HEK293 (cell line): ENCODE results near the gene TNS3.

Experiments
- CTCF ChIA-PET: fragments of 350-600 bp; formaldehyde crosslinking; extraction: SDS; loops from one replicate; lab custom pipeline; 2021; ENCODE audit warnings: antibody characterized with exemption; lab: Yijun Ruan, JAX
- POLR2A ChIA-PET: fragments of 300-600 bp; formaldehyde crosslinking; extraction: SDS; loops from one replicate; lab custom pipeline; 2020; ENCODE audit warnings: antibody characterized with exemption, inconsistent platforms; lab: Yijun Ruan, JAX
- H3K27ac ChIP-seq: fragments of 200-500 bp; sonication (Bioruptor generic); 2 replicates; pipeline ENCODE4 v1.5.1; 2014; ENCODE audit warnings: low read depth, low read length, control low read depth, inconsistent platforms; ENCODE audit errors: extremely low read depth
- H3K36me3 ChIP-seq, 2 experiments: fragments of 200-500 bp in 1 of 2; sonication (Bioruptor generic) in 1 of 2; 1 replicate in 1 of 2; 2 replicates in 1 of 2; pipeline ENCODE4 v1.5.1; 2014 to 2017; ENCODE audit warnings: inconsistent platforms in 2 of 2, low read length in 2 of 2; ENCODE audit not compliant: control insufficient read depth in 2 of 2, insufficient read depth in 1 of 2
- H3K4me1 ChIP-seq: fragments of 200-500 bp; sonication (Bioruptor generic); 2 replicates; pipeline ENCODE4 v1.5.1; 2014; ENCODE audit warnings: mild to moderate bottlenecking, low read length, inconsistent platforms; ENCODE audit not compliant: control insufficient read depth, insufficient read depth
- H3K4me3 ChIP-seq: 2 replicates; pipeline ENCODE4 v1.5.1; 2011; ENCODE audit warnings: low read depth, mild to moderate bottlenecking, control low read depth, low read length, moderate library complexity
- H3K9me3 ChIP-seq: fragments of 200-500 bp; sonication (Bioruptor generic); 2 replicates; pipeline ENCODE4 v1.5.1; 2014; ENCODE audit warnings: low read depth, low read length, inconsistent platforms; ENCODE audit not compliant: control insufficient read depth, insufficient read depth
- BCL11B ChIP-seq: fragments of 450-650 bp; formaldehyde crosslinking; IDR thresholded peaks from 2 replicates; pipeline ENCODE4 v1.5.1; 2016; ENCODE audit warnings: low read depth, missing biosample characterization, missing genetic modification characterization
- GFI1B ChIP-seq: fragments of 450-650 bp; formaldehyde crosslinking; IDR thresholded peaks from 2 replicates; pipeline ENCODE4 v1.5.1; 2016; ENCODE audit warnings: missing biosample characterization, missing genetic modification characterization
- HOXA7 ChIP-seq: sonication (generic); formaldehyde crosslinking; IDR thresholded peaks from 2 replicates; pipeline ENCODE4 v1.8.1; 2022; ENCODE audit warnings: missing genetic modification reagents, borderline replicate concordance
- HOXD13 ChIP-seq: sonication (generic); formaldehyde crosslinking; IDR thresholded peaks from 2 replicates; pipeline ENCODE4 v1.8.0; 2022; ENCODE audit warnings: missing genetic modification reagents, borderline replicate concordance
- KLF10 ChIP-seq: fragments of 450-650 bp; IDR thresholded peaks from 2 replicates; pipeline ENCODE4 v1.5.1; 2018; ENCODE audit warnings: missing biosample characterization, mild to moderate bottlenecking, missing genetic modification characterization
- KLF9 ChIP-seq: fragments of 450-650 bp; formaldehyde crosslinking; IDR thresholded peaks from 2 replicates; pipeline ENCODE4 v1.5.1; 2016; ENCODE audit warnings: missing biosample characterization, missing genetic modification characterization, low read depth
- SP3 ChIP-seq: fragments of 450-650 bp; formaldehyde crosslinking; IDR thresholded peaks from 2 replicates; pipeline ENCODE4 v1.5.1; 2016; ENCODE audit warnings: missing biosample characterization, missing genetic modification characterization
- ZBTB6 ChIP-seq: fragments of 450-650 bp; formaldehyde crosslinking; IDR thresholded peaks from 2 replicates; pipeline ENCODE4 v1.5.1; 2017; ENCODE audit warnings: missing biosample characterization, missing genetic modification characterization
- ZNF138 ChIP-seq: fragments of 450-650 bp; formaldehyde crosslinking; IDR thresholded peaks from 2 replicates; pipeline ENCODE4 v1.5.1; 2016; ENCODE audit warnings: missing biosample characterization, missing genetic modification characterization, borderline replicate concordance
- ZNF148 ChIP-seq: fragments of 450-650 bp; formaldehyde crosslinking; IDR thresholded peaks from 2 replicates; pipeline ENCODE4 v1.5.0; 2017; ENCODE audit warnings: missing biosample characterization, missing genetic modification characterization, borderline replicate concordance
- ZNF274 ChIP-seq, 2 experiments: fragments of 200-500 bp in 1 of 2; fragments of 450-650 bp in 1 of 2; sonication (Bioruptor generic) in 1 of 2; formaldehyde crosslinking in 1 of 2; IDR thresholded peaks; 2 replicates each; pipeline versions ENCODE4 v1.5.1 to v1.6.1; 2014 to 2016; ENCODE audit warnings: borderline replicate concordance in 1 of 2, inconsistent platforms in 1 of 2, low read length in 1 of 2, missing biosample characterization in 1 of 2, missing genetic modification characterization in 1 of 2
- ZNF324 ChIP-seq: fragments of 450-650 bp; formaldehyde crosslinking; IDR thresholded peaks from 2 replicates; pipeline ENCODE4 v1.5.1; 2016; ENCODE audit warnings: missing biosample characterization, missing genetic modification characterization
- ZNF423 ChIP-seq: fragments of 450-650 bp; formaldehyde crosslinking; IDR thresholded peaks from 2 replicates; pipeline ENCODE4 v1.5.1; 2016; ENCODE audit warnings: missing biosample characterization, missing genetic modification characterization
- ZNF513 ChIP-seq: fragments of 450-650 bp; IDR thresholded peaks from 2 replicates; pipeline ENCODE4 v1.5.1; 2018; ENCODE audit warnings: missing biosample characterization, missing genetic modification characterization
- ZNF623 ChIP-seq: fragments of 450-650 bp; formaldehyde crosslinking; IDR thresholded peaks from 2 replicates; pipeline ENCODE4 v1.5.1; 2016; ENCODE audit warnings: missing biosample characterization, missing genetic modification characterization
- ZNF626 ChIP-seq: fragments of 450-650 bp; sonication (Bioruptor Pico); formaldehyde crosslinking; IDR thresholded peaks from 2 replicates; pipeline ENCODE4 v1.5.1; 2018; ENCODE audit warnings: missing biosample characterization, missing genetic modification characterization, inconsistent platforms
- ZNF658 ChIP-seq: fragments of 450-650 bp; formaldehyde crosslinking; IDR thresholded peaks from 2 replicates; pipeline ENCODE4; 2016; ENCODE audit warnings: missing biosample characterization, missing genetic modification characterization
- ZNF677 ChIP-seq: fragments of 450-650 bp; IDR thresholded peaks from 2 replicates; pipeline ENCODE4 v1.5.0; 2018; ENCODE audit warnings: missing biosample characterization, mild to moderate bottlenecking, missing genetic modification characterization, moderate library complexity
- ZNF76 ChIP-seq: fragments of 450-650 bp; formaldehyde crosslinking; IDR thresholded peaks from 2 replicates; pipeline ENCODE4; 2016; ENCODE audit warnings: low read depth, missing biosample characterization, missing genetic modification characterization, borderline replicate concordance
- ZNF830 ChIP-seq: fragments of 450-650 bp; IDR thresholded peaks from 2 replicates; pipeline ENCODE4 v1.5.0; 2018; ENCODE audit warnings: missing biosample characterization, missing genetic modification characterization, low read depth, mild to moderate bottlenecking, moderate library complexity
- ZSCAN4 ChIP-seq: fragments of 450-650 bp; formaldehyde crosslinking; IDR thresholded peaks from 2 replicates; pipeline ENCODE4 v1.5.1; 2017; ENCODE audit warnings: missing biosample characterization, missing genetic modification characterization

TNS3 gene

GRCh38 chr7:47449810-47450590 lies 131.9 kb downstream of the TNS3 start:
- H3K4me1 ChIP-seq = no peaks in the 10 kb centered on the region
- H3K9me3 ChIP-seq = no peaks in the 10 kb centered on the region
- H3K27ac ChIP-seq = no peak overlapping the region
- ChIA-PET POLR2A (no interaction called here), CTCF (interaction anchor here (0.6 to 1.2 kb wide), 3 partner anchors 183 to 369 kb away, joined by 3 to 6 read pairs (median 4); no protein-coding TSS in a partner anchor)
- no peak overlapping the region for H3K4me3 ChIP-seq
- H3K36me3 ChIP-seq = no peaks in the 10 kb centered on the region
- no peak for TF ChIP-seq ZNF423 (tag by site-specific recombination)
- TF ChIP-seq HOXA7 = no peak
- no peak for TF ChIP-seq SP3 (tag by site-specific recombination)

GRCh38 chr7:47448971-47449370 lies 132.9 kb downstream of the TNS3 start:
- no peaks in the 10 kb centered on the region for H3K36me3 ChIP-seq
- H3K4me3 ChIP-seq = no peak overlapping the region
- no peaks in the 10 kb centered on the region for H3K4me1 ChIP-seq
- no peaks in the 10 kb centered on the region for H3K9me3 ChIP-seq
- POLR2A ChIA-PET = no interaction called here
- TF ChIP-seq HOXD13 (no peak), ZNF658 (no peak), ZNF513 (tag by site-specific recombination) (no peak), ZNF423 (tag by site-specific recombination) (no peak), ZNF274 (IDR thresholded peaks at IDR 0.05; ENCODE audit: low read length) (no peak), ZNF274 (tag by site-specific recombination; IDR thresholded peaks at IDR 0.05; ENCODE audit: borderline replicate concordance) (no peak), ZBTB6 (tag by site-specific recombination) (no peak), ZNF677 (tag by site-specific recombination) (no peak), ZNF830 (tag by site-specific recombination) (no peak), ZSCAN4 (tag by site-specific recombination) (no peak), ZNF324 (tag by site-specific recombination) (no peak), ZNF148 (no peak), ZNF76 (tag by site-specific recombination) (no peak), ZNF626 (tag by site-specific recombination) (no peak), ZNF138 (tag by site-specific recombination) (no peak), BCL11B (tag by site-specific recombination) (no peak), KLF9 (tag by site-specific recombination) (no peak), KLF10 (no peak), GFI1B (tag by site-specific recombination) (no peak), ZNF623 (tag by site-specific recombination) (no peak)
- TF ChIP-seq, all 188 proteins: peak for 0
- H3K27ac ChIP-seq = no peak overlapping the region
- CTCF ChIA-PET = interaction anchor here (0.7 to 0.8 kb wide), 2 partner anchors 114 to 182 kb away, joined by 3 to 4 read pairs; no protein-coding TSS in a partner anchor
